CD4-positive, alpha-beta T cell treated with Interleukin-10 for 1 hour (primary cell): ENCODE measurements around the gene BCAR3.

Experiments used
- DNase-seq: peaks from one replicate; pipeline ENCODE4 v3.0.0-alpha.2; 2020

BCAR3 gene

DNA sequence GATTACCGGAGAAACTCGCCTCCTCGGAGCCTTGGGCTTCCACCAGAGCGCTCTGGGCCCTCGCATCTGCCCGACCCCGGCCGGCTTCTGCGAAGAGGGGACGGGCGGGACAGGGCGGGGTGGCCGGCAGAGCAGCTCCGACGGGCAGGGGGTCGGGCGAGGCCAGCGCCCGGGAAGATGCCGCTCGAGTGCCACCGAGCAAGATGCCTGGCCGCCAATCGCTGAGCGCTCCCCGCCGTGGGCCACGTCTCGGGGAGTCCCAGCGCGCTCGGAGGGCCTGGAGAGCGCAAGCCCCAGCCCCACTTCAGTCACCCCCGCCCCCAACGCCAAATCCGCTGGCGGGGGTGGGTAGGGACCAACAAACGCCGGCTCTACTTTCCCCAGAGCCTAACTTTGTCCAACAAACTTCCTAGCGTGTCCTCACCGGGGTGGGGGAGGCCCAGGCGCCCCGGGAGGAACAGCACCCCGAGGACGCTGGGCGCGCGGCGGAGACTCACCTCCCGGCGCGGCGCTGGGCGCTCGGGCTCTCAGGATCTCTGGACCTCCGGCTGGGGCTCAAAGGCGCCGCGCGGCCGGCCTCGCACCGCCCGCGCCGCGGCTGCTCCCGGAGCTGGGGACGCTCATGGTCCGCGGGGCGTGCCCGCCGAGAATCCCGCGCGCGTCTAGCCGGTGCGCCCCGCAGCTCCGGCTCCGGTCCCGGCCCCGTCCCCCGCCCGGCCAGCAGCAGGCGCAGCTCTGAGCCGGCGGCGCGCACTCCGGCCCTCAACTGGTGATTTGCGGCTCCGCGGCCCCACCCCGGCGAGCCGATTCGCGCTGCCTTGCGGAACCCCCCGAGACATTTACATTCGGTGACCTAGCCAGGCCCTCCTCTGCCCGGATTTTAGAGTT, at the start of gene BCAR3:
Gene BCAR3, minus strand, starts transcription at position 737 of the 888 bp plus-strand sequence. CDS start 6,907 bp downstream, outside the sequence.
- no peak for DNase-seq

DNA sequence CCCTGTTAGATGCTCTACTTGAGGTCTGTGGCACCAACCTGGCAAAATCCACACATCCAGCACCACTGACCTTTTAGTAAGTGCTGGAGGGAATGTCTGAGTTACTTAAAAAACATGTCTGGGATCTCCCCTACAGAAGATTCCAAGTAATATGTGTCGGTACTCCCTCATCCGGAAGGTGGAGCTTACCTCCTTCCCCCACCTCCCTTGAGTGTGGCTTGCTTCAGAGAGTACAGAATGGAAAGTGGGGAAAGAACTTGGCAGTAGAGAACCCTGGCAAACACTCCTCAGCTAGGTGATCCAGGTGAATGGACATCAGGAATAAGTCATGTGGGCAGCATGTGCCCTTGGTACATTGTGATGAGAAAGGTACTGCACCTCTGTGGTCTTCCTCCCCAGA, 49.0 kb upstream of the BCAR3 start:
- DNase-seq, result no peak

GRCh38 chr1:93729906-93730305, 48.3 kb upstream of the BCAR3 start:
- no peak for DNase-seq

- no peak for DNase-seq
Observed at GRCh38 chr1:93729502-93729901, 47.9 kb upstream of the BCAR3 start.

- DNase-seq, result no peak
Observed at GRCh38 chr1:93728480-93729131, 47.0 kb upstream of the BCAR3 start.

GRCh38 chr1:93723733-93724270, 42.2 kb upstream of the BCAR3 start:
- DNase-seq, result no peak

GRCh38 chr1:93723110-93723509, 41.5 kb upstream of the BCAR3 start:
- DNase-seq, result no peak

DNA sequence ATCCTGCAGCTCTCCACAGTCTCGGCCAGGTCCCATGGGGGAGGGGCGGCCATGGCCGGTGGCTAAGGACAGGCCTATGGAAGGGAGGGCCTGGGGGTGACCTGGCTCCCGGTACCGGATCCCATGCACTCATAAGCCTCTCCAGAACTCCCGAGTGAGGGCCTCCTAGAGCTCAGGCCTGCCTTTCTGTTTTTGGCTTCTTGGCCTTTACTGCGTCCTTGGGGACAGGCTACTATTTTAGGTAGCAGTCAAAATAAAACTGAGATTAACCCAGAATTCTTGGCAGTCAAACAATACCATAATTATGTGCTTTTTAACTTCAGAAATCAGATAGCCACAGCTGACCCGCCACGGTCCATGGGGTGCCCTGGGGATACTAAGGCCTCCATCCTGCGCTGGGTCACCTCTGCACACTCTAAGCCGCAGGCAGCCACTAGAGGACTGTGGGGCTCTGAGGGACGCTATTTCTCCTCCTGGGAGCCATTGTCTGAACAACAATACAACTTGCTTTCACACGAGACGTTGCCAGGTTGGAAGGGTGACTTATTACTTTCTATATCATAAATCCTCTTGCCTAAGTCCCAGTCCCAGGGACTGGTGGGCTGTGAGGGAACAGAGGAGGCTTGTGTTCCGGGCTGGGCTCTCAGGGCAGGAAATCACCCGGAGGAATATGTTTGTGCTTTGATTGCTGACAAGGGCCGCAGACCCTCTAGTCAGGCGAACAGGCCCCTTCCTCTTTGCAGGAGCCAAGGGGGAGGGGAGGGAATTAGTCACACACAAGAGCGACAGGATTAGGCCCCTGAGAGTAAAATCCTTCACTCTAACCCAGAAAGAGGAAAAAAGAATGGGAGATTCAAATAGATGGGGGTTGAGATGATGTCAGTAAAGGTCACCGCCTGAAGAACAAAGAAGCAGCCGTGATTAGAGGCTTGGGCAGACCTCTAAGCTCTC, 40.7 kb upstream of the BCAR3 start:
- no peak for DNase-seq

GRCh38 chr1:93720956-93721626, 39.5 kb upstream of the BCAR3 start:
- DNase-seq, result no peak

DNA sequence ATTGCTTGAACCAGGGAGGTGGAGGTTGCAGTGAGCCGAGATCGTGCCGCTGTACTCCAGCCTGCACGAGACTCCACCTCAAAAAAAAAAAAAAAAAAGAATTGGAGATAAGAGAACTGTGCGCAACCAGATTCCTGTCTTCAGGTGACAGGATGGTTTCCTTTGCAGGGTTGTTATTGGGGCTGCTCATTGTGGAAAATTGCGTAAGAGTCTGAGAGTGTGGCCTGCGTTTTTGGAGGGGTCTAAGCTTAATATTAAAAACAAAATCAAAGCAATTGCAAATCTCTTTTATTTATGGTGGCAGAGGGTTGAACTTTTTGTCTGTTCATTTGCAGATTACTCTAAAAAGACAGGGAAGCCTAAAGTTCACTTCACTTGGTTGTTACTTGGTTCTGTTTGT, 36.0 kb upstream of the BCAR3 start:
- DNase-seq, result no peak

DNA sequence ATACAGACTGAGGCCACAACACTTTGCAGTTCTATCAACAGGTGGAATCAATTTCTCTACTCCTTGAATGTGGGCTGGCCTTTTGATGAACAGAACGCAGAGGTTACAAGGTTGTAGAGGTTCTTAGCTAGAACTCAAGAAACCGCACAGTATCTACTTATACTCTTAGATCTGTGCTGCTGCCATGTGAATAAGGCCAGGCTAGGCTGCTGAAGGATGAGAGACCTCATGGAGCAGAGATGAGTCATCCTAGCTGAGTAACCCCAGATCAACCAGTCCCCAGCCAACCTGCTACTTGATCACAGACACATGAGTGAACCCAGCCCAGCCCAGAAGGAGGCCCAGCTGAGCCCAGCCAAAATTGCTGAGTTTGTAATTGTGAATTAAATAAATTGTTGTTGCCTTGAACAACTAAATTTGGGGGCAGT, 35.3 kb upstream of the BCAR3 start:
- DNase-seq, result no peak

DNA sequence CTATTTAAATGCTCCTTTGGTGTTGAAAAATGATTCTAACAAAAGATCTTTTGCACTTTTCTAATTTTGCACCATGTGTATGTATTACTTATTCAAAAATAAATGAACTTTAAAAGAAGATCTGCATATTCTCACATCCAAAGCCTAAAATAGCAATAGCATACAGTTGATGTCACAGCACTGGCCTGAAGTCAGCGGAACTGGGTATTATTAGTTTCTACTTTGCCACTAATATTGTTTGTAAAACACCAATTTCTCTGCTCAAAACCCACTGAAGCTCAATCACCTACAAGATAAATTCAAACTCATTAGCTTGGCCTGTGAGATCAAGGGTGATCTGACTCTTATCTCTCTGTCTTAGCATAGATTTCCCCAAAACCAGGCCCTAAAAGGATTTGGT, 34.5 kb upstream of the BCAR3 start:
- DNase-seq, result no peak

DNA sequence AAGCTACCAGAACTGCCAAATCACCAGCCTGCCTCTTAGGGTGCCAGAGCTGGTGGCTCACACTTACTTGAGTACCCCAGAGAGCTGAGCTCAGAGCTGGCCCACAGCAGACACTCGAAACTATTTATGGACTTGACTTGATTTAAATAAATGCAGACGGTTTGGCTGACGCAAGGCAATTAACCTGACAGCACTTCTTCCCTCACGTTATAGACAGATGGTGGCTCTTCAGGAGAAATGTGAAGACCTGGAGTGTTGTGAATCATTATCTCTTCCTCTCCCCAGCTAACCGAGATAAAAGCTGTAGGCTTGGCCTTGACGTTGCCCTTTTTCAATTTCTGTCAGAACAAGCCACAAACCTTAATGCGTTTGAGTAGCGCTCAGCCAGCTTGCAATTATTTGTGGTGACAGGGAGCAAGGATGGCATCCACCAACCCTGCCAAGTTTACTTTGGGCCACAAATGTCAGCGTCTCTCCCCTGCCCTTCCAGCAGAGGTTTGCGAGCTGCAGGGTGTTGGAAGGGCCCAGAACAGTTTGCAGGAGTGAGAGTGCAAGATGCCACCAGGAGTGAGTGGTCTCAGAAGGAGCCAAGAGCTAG, 34.0 kb upstream of the BCAR3 start:
- no peak for DNase-seq

DNA sequence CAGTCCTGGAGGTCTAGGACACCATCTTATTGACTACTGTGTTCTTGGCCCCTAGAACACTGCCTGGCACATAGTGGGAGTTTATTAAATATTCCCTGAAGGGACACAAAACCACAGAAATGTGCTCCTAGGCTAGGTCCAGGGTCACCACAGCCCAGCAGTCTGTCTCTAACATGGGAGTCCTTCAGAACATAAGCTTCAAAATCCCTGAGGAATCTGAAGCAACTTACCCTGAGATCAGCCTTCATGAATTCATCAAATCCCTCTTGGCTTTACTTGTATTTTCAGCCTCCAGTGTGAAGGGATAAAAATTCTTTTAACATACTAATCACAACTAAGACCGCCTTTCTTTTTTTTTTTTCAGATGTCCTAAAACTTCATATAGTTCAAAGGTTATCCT, 32.7 kb upstream of the BCAR3 start:
- DNase-seq, result no peak

DNA sequence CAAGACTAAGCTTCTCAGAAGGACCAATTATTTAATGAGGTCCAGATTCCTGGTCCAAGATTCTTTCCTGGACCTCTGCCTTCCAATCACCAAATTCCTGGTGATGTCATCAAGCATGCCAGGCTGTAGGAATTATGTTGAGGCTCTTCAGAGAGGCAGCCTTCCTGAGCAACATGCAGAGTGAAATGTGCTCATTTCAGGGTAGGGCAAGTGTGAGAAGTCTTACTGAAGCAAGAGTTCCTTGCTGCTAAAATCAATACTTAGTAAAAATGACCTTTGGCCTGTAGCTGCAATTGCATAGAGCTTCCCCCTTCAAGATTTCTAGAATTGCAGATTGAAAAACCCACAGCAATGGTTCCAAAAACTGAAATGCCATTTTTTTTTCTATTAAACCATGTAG, 31.7 kb upstream of the BCAR3 start:
- DNase-seq, result no peak

GRCh38 chr1:93712741-93713140, 31.1 kb upstream of the BCAR3 start:
- DNase-seq, result no peak

- DNase-seq, result no peak
Observed at GRCh38 chr1:93710499-93711453, 29.1 kb upstream of the BCAR3 start.

DNA sequence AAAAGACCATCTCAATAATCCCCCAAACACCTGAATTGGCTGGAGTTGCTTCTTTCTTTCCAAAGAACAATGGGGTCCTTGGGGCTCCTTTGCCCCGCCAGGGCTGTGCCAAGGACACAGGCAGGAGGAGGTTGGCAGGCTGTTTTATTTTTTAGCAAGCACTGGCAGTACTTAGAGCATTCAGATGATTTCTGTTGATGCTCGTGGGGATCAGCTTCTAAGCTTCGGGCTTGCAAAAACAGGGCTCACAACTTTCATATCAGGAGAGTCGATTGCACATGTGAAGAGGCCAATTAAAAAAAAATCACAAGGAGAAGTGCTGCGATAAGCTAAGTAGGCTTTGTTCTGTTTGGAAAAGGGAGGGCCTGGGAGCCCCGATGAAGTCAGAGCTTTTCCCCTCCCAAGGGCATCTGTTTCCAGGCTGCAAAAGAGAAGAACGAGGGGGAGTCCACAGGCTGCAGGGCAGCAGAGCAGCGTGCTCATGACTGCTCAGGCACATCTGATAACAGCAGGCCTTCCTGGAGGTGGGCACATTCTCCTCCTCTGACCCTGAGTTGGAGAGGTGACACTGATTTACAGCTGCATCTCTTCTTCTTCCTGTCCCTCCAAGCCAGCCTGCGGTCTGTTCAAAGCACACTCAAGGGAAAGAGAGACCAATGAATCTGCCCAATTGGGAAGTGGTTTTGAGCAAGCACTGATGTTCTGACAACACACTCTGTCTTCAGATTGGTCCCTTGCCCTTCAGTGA, 27.3 kb upstream of the BCAR3 start:
- no peak for DNase-seq

GRCh38 chr1:93707956-93708355, 26.3 kb upstream of the BCAR3 start:
- DNase-seq, result no peak
